ENCODE data around the gene NCAN.

NCAN gene

DNA sequence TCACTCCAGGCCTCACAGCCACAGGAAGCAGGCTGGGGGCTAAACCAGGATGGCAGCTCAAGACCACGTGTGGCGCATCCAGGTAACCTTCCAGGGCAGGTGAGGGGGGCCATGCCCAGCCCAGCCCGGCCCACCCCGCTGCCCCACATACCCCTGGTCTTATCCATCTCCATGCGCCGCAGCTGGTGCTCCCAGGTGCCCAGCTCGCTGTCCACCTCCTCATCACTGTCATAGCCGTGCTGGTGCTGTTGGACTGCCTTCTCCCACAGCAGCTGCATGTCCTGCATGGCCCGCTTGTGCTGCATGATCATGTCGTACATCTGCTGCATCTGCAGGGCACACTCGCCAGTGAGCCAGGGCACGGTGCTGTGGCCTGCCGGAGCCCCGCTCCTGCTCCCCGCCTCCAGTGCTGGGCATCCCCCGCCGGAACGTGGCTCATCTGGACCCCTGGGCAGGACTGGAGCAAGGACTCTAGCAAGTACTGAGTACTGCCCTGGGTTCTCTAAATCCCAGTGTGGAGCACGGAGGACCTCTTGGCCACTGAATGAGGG is 67.4 kb downstream of the NCAN start:
- Histone ChIP-seq H3K4me3 (ENCODE audit: low read length, poor library complexity, severe bottlenecking) (no peak overlapping the region), H3F3A (ENCODE audit: low read depth) (no peaks in the 10 kb centered on the region), H3K9ac (ENCODE audit: low read depth, low read length, poor library complexity, severe bottlenecking) (no peak overlapping the region), H3K79me2 (ENCODE audit: insufficient read depth, low read length) (no peaks in the 10 kb centered on the region), H2AFZ (ENCODE audit: low read length) (no peak overlapping the region), H3K4me1 (ENCODE audit: insufficient read depth, low read length, poor library complexity, severe bottlenecking) (no peaks in the 10 kb centered on the region), H3K9me3 (ENCODE audit: insufficient read depth, low read depth, low read length) (no peaks in the 10 kb centered on the region), H4K20me1 (ENCODE audit: insufficient read depth, low read length, poor library complexity, severe bottlenecking) (no peaks in the 10 kb centered on the region), H3K36me3 (ENCODE audit: insufficient read depth, low read length) (peaks cover 63% of the 10 kb centered on the region; the same call in 1 of the 2 replicates), H3K9me2 (replicated peaks; ENCODE audit: low read depth, low read length) (no peaks in the 10 kb centered on the region), H3K27me3 (ENCODE audit: insufficient read depth, low read length, poor library complexity, severe bottlenecking) (no peaks in the 10 kb centered on the region), H3K4me2 (ENCODE audit: low read depth, low read length, poor library complexity, severe bottlenecking) (no peak overlapping the region)
- no peak for TF ChIP-seq CTCF (conservative IDR thresholded peaks at IDR 0.05; ENCODE audit: low read length)
- TF ChIP-seq EZH2phosphoT487 (IDR thresholded peaks at IDR 0.05; ENCODE audit: borderline replicate concordance): no peak

GRCh38 chr19:19279853-19280252 is 68.1 kb downstream of the NCAN start:
- no peak overlapping the region for H3K4me2 ChIP-seq (ENCODE audit: low read depth, low read length, poor library complexity, severe bottlenecking)
- no peak overlapping the region for H3K9ac ChIP-seq (ENCODE audit: low read depth, low read length, poor library complexity, severe bottlenecking)
- no peaks in the 10 kb centered on the region for H3F3A ChIP-seq (ENCODE audit: low read depth)
- H3K9me2 ChIP-seq (replicated peaks; ENCODE audit: low read depth, low read length): no peaks in the 10 kb centered on the region
- no peaks in the 10 kb centered on the region for H4K20me1 ChIP-seq (ENCODE audit: insufficient read depth, low read length, poor library complexity, severe bottlenecking)
- H2AFZ ChIP-seq (ENCODE audit: low read length): no peak overlapping the region
- H3K79me2 ChIP-seq (ENCODE audit: insufficient read depth, low read length): no peaks in the 10 kb centered on the region
- peaks cover 68% of the 10 kb centered on the region; the same call in 1 of the 2 replicates for H3K36me3 ChIP-seq (ENCODE audit: insufficient read depth, low read length)
- H3K9me3 ChIP-seq (ENCODE audit: insufficient read depth, low read depth, low read length): no peaks in the 10 kb centered on the region
- H3K4me3 ChIP-seq (ENCODE audit: low read length, poor library complexity, severe bottlenecking): no peak overlapping the region
- H3K27me3 ChIP-seq (ENCODE audit: insufficient read depth, low read length, poor library complexity, severe bottlenecking): no peaks in the 10 kb centered on the region
- no peak for TF ChIP-seq CTCF (conservative IDR thresholded peaks at IDR 0.05; ENCODE audit: low read length)
- no peak for TF ChIP-seq EZH2phosphoT487 (IDR thresholded peaks at IDR 0.05; ENCODE audit: borderline replicate concordance)
- H3K4me1 ChIP-seq (ENCODE audit: insufficient read depth, low read length, poor library complexity, severe bottlenecking): no peaks in the 10 kb centered on the region

DNA sequence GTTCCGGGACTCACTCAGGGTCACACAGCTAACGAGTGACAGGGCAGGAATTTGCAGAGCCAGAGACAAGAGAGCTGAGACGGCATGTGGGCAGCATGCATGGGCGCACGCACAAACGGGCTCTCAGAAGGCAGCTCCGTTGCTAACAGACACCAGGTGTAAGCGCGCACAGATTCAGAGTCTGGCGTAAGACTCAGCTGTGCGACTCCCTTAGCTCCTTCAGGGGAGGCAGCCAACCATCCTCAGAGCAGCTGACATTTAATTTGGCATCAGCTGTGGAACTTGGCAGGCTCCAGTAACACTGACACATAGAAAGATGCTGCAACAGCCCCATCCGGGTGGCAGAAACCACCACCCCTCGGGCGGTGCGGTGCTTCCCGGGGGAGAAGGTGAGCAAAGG is 68.8 kb downstream of the NCAN start:
- TF ChIP-seq CTCF (conservative IDR thresholded peaks at IDR 0.05; ENCODE audit: low read length): no peak
- TF ChIP-seq EZH2phosphoT487 (IDR thresholded peaks at IDR 0.05; ENCODE audit: borderline replicate concordance): no peak
- Histone ChIP-seq H3K9me3 (ENCODE audit: insufficient read depth, low read depth, low read length) (no peaks in the 10 kb centered on the region), H3K9ac (ENCODE audit: low read depth, low read length, poor library complexity, severe bottlenecking) (no peak overlapping the region), H2AFZ (ENCODE audit: low read length) (no peak overlapping the region), H3K4me2 (ENCODE audit: low read depth, low read length, poor library complexity, severe bottlenecking) (no peak overlapping the region), H3K4me1 (ENCODE audit: insufficient read depth, low read length, poor library complexity, severe bottlenecking) (no peaks in the 10 kb centered on the region), H3K9me2 (replicated peaks; ENCODE audit: low read depth, low read length) (no peaks in the 10 kb centered on the region), H3K4me3 (ENCODE audit: low read length, poor library complexity, severe bottlenecking) (no peak overlapping the region), H3K36me3 (ENCODE audit: insufficient read depth, low read length) (peaks cover 69% of the 10 kb centered on the region; the same call in 1 of the 2 replicates), H4K20me1 (ENCODE audit: insufficient read depth, low read length, poor library complexity, severe bottlenecking) (no peaks in the 10 kb centered on the region), H3K79me2 (ENCODE audit: insufficient read depth, low read length) (no peaks in the 10 kb centered on the region), H3F3A (ENCODE audit: low read depth) (no peaks in the 10 kb centered on the region), H3K27me3 (ENCODE audit: insufficient read depth, low read length, poor library complexity, severe bottlenecking) (no peaks in the 10 kb centered on the region)
